SH-SY5Y (cell line): ENCODE measurements around the gene CDC42SE2.

Experiments
- GATA2 ChIP-seq: IDR thresholded peaks from 2 replicates; pipeline ENCODE4 v1.6.1; 2011; ENCODE audit warnings: mild to moderate bottlenecking, low read depth, low read length
- GATA3 ChIP-seq: IDR thresholded peaks from 2 replicates; pipeline ENCODE4 v1.6.1; 2011; ENCODE audit warnings: low read depth, mild to moderate bottlenecking, low read length, moderate library complexity

DNA sequence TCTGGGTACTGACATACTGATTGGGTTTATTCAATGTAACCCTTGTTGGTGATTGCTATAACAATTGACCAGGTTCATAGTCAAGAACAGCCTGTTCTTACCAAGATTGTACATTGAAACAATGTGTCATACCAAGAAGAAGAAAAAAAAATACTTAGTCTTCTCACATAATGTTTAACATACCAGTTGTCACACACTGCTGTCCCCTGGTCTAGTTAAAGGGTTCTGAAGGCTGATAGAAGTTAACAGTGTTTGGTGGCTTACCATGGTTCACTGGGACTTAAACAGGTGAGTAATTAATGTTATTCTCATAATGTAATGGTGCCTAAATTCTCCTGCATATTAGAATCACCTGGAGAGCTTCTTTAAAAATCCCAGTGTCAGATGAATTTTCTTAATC, 18.5 kb upstream of the CDC42SE2 start:
- TF ChIP-seq GATA2 (no peak), GATA3 (no peak)
